Peyer's patch (tissue), 4 donors: ENCODE results near the gene HHLA2. TPM values are rescaled to one million over a fixed set of nuclear protein-coding genes. Genes with fewer than 3 reads are reported as not detected.

ENCODE experiments used
- DNase-seq, 3 donors: peaks; one replicate each; pipeline ENCODE4 v3.0.0-alpha.2; 2017 to 2019
- H3K27ac ChIP-seq, 4 donors: fragments of 200-600 bp; sonication (generic); one replicate each; pipeline ENCODE4 v1.5.1; 2016 to 2019
- H3K27me3 ChIP-seq, 2 donors: fragments of 200-600 bp; sonication (generic); one replicate each; pipeline ENCODE4 v1.5.1; 2019
- H3K36me3 ChIP-seq, 3 donors: fragments of 200-600 bp; sonication (generic); one replicate each; pipeline ENCODE4 v1.5.1; 2016 to 2019
- H3K4me1 ChIP-seq, 4 donors: fragments of 200-600 bp; sonication (generic); one replicate each; pipeline ENCODE4 v1.5.1; 2016 to 2019
- H3K4me3 ChIP-seq, 4 donors: fragments of 200-600 bp; sonication (generic); 1 replicate in 3 of 4; 2 replicates in 1 of 4; pipeline ENCODE4 v1.5.1; 2016 to 2019; ENCODE audit warnings: mild to moderate bottlenecking in 1 of 4
- H3K9me3 ChIP-seq, 4 donors: fragments of 200-600 bp; sonication (generic); one replicate each; pipeline ENCODE4 v1.5.1; 2016 to 2019; ENCODE audit warnings: mild to moderate bottlenecking in 1 of 4
- POLR2A ChIP-seq, 2 donors: fragments of 450-650 bp; IDR thresholded peaks; one replicate each; pipeline ENCODE4 v1.5.1; 2017; ENCODE audit warnings: antibody characterized with exemption in 2 of 2, mild to moderate bottlenecking in 2 of 2, moderate library complexity in 2 of 2
- total RNA-seq, 4 donors: library from RNA; depleted of rRNA; stranded (reverse); fragments of >200 nt; gene quantifications; one replicate each; pipeline ENCODE4 v1.1.0, GENCODE V29; 2016
- TF ChIP-seq, protein P1 (sequence below), 6 experiments: fragments of 450-650 bp in 4 of 6; fragments of 200-600 bp in 2 of 6; sonication (generic) in 1 of 6; IDR thresholded peaks; one replicate each; pipeline ENCODE4 v1.5.1; 2017 to 2019; ENCODE audit warnings: antibody characterized with exemption in 6 of 6, mild to moderate bottlenecking in 3 of 6, moderate library complexity in 1 of 6

HHLA2 gene
- total RNA-seq, 4 donors from 2014 or later, result 14.9 to 276 (median 145) TPM

DNA sequence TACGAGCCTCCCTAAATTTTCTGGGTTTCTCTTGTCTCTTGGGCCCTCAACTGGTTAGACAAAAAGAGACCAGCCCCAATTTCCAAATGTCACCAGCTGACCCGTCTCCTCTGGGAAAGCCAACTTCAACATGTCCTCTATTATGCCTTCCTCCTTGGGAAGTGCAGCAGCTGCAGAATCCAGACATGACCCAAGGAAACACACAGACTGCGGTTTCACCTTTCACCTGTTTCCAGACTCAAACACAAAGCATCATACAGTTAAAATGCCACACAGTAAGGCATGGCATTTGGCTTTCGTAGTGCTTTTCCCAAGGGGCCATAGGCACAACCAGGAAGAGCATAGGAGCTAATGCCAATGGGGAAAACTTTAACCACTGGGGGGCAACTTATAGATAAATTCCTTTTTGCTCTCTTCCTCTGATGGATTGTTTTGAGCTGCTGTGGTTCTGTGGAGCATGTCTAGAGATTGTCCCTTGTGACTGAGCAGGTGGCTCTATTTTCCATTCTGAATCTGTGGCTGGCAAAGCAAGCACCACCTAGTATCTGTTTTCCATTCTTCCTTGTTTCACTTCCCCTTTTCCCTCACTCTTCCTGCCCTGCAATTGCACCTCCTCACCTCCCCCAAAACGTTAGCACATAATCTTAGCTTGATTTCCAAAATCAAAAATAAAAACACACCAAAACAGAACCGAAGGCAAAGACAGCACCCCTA is 49.3 kb downstream of the HHLA2 start:
- Histone ChIP-seq H3K27me3 (no peaks in the 10 kb centered on the region), H3K4me3 (no peak overlapping the region), H3K36me3 (no peaks in the 10 kb centered on the region), H3K4me1 (no peaks in the 10 kb centered on the region), H3K9me3 (no peaks in the 10 kb centered on the region), H3K27ac (no peak overlapping the region)
- TF ChIP-seq, protein P1, sequence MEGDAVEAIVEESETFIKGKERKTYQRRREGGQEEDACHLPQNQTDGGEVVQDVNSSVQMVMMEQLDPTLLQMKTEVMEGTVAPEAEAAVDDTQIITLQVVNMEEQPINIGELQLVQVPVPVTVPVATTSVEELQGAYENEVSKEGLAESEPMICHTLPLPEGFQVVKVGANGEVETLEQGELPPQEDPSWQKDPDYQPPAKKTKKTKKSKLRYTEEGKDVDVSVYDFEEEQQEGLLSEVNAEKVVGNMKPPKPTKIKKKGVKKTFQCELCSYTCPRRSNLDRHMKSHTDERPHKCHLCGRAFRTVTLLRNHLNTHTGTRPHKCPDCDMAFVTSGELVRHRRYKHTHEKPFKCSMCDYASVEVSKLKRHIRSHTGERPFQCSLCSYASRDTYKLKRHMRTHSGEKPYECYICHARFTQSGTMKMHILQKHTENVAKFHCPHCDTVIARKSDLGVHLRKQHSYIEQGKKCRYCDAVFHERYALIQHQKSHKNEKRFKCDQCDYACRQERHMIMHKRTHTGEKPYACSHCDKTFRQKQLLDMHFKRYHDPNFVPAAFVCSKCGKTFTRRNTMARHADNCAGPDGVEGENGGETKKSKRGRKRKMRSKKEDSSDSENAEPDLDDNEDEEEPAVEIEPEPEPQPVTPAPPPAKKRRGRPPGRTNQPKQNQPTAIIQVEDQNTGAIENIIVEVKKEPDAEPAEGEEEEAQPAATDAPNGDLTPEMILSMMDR (IDR thresholded peaks at IDR 0.05), result no peak
- no peak for TF ChIP-seq POLR2A (IDR thresholded peaks at IDR 0.05)
- no peak for DNase-seq

- H3K9me3 ChIP-seq, result no peaks in the 10 kb centered on the region
- no peak overlapping the region for H3K27ac ChIP-seq
- no peaks in the 10 kb centered on the region for H3K4me1 ChIP-seq
- H3K27me3 ChIP-seq, result no peaks in the 10 kb centered on the region
- DNase-seq, result no peak
- TF ChIP-seq POLR2A (IDR thresholded peaks at IDR 0.05), result no peak
- no peaks in the 10 kb centered on the region for H3K36me3 ChIP-seq
- H3K4me3 ChIP-seq, result no peak overlapping the region
These were observed 50.2 kb downstream of the HHLA2 start for GRCh38 chr3:108346301-108347227.

GRCh38 chr3:108352176-108352575 is 55.8 kb downstream of the HHLA2 start:
- TF ChIP-seq POLR2A (IDR thresholded peaks at IDR 0.05), result no peak
- TF ChIP-seq, protein P1 (IDR thresholded peaks at IDR 0.05), result no peak
- H3K27ac ChIP-seq, result no peak overlapping the region
- no peaks in the 10 kb centered on the region for H3K9me3 ChIP-seq
- no peak overlapping the region for H3K4me3 ChIP-seq
- no peaks in the 10 kb centered on the region for H3K27me3 ChIP-seq
- no peak for DNase-seq
- H3K36me3 ChIP-seq, result peaks cover 0 to 9% (median 0%) of the 10 kb centered on the region in 3 donors
- H3K4me1 ChIP-seq, result no peaks in the 10 kb centered on the region

DNA sequence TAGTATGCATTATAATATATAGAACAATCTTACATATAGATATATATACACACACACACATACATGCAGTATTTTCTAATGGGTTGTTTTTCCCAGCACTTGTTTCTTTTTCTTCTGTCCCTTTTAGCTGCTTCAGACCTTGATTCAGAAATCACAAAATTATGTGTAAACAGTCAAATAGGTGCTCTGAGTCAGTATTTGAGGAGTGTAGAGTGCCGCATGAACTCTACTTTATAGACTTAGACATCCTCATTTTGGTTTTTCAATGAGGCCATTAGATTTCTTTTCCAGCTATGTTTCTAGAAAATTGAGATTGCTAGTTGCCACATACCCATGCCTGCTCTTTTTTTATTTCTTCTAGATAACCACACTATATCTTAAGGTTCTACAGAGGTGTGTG is 58.2 kb downstream of the HHLA2 start:
- no peak overlapping the region for H3K27ac ChIP-seq
- H3K27me3 ChIP-seq, result no peaks in the 10 kb centered on the region
- TF ChIP-seq POLR2A (IDR thresholded peaks at IDR 0.05), result no peak
- TF ChIP-seq, protein P1 (IDR thresholded peaks at IDR 0.05), result no peak
- H3K36me3 ChIP-seq, result peaks cover 0 to 20% (median 0%) of the 10 kb centered on the region in 3 donors
- no peaks in the 10 kb centered on the region for H3K9me3 ChIP-seq
- no peaks in the 10 kb centered on the region for H3K4me1 ChIP-seq
- H3K4me3 ChIP-seq, result no peak overlapping the region
- DNase-seq, result no peak

GRCh38 chr3:108357042-108357441 is 60.7 kb downstream of the HHLA2 start:
- no peak overlapping the region for H3K27ac ChIP-seq
- no peak for TF ChIP-seq POLR2A (IDR thresholded peaks at IDR 0.05)
- no peak for DNase-seq
- H3K4me1 ChIP-seq, result no peaks in the 10 kb centered on the region
- peaks cover 0 to 20% (median 0%) of the 10 kb centered on the region in 3 donors for H3K36me3 ChIP-seq
- no peak overlapping the region for H3K4me3 ChIP-seq
- no peaks in the 10 kb centered on the region for H3K27me3 ChIP-seq
- no peaks in the 10 kb centered on the region for H3K9me3 ChIP-seq

DNA sequence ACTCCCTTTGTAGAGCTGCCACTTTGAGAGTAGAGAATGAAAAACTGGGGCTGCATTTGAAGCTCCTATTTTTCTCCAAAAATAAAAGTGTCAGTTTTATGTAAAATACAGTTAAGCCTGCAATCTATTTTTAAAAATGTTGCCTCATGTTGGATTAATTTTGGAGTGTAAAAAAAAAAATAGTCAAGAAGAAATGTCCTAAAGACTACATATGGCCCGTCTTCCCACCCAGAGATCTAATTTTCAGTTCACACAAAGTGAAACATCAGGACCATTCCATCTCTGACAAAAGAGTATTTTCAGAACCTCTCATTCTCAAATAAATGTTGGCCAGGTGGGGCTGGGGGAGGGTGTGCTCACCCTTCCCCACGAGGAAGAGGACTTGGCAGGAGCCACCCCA is 62.7 kb downstream of the HHLA2 start:
- TF ChIP-seq POLR2A (IDR thresholded peaks at IDR 0.05), result no peak
- TF ChIP-seq, protein P1 (IDR thresholded peaks at IDR 0.05), result no peak
- Histone ChIP-seq H3K27me3 (no peaks in the 10 kb centered on the region), H3K27ac (no peak overlapping the region), H3K4me1 (no peaks in the 10 kb centered on the region), H3K4me3 (no peak overlapping the region), H3K36me3 (peaks cover 0 to 15% (median 0%) of the 10 kb centered on the region in 3 donors), H3K9me3 (no peaks in the 10 kb centered on the region)
- DNase-seq, result no peak
